Fibroblast of skin of back (primary cell): ENCODE results near the gene EHBP1L1.

Experiments used
- DNase-seq: peaks from one replicate; pipeline ENCODE4 v3.0.0-alpha.2; 2013

The EHBP1L1 gene

DNA sequence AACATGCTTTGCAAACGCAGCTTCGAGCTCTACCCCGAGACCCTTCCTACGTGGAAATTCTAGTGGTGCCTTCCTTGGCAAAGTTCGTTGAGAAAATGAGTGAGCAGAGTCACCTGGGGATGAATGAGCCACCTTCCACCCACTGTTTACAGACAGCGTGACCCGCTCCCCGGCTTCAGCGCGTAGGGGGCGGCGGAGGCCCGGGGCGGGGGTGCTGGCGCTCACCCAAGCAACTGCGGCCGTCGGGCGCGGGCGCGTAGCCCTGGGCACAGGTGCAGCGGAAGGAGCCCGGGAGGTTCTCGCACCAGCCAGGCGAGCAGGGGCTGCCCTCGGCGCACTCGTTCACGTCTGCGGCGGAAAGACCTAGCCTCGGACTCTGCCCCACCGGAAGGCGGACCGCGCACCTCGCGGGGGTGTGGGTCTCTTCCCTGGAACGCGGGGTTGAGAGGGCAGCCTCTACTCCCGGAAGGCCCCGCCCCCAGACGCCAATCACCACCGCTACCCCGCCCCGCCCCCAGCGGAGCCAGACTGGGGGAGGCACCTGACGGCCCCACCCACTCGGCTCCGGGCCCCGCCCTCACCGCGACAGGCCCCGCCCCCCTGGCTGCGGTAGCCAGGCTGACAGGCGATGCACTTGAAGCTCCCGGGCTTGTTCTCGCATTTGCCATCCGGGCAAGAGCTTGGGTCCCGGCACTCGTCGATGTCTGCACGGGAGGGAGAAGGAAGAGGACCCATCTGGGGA, 29.5 kb upstream of the EHBP1L1 start:
- DNase-seq, result peak; percentile 21

DNA sequence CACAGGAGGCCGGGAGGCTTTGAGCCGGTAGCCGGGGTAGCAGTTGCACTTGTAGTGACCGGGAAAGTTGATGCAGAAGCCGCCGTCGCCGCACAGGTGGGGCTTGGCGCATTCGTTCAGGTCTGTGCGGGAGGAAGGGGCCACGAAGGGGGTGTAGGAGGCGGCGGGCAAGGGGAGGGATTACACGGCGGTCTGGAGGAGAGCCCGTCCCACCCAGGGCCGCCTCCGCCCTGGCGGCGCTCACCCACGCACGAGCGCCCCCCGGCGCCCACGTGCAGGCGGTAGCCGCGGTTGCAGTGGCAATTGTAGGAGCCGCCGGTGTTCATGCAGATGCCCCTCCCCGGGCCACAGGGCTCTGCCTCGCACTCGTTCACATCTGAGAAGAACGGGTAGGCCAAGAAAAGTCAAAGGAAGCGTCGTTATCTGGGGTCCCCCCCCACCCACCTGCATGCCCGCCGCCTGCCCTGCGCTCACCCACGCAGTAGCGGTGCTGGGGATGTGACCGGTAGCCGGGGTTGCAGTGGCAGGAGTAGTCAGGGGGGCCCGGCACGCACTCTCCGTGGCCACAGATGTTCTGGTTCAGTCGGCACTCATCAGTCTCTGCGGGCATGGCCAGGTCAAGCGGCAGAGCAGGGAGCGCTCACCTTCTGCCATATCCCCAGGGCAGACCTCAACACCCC, 28.3 kb upstream of the EHBP1L1 start:
- DNase-seq, result no peak

DNA sequence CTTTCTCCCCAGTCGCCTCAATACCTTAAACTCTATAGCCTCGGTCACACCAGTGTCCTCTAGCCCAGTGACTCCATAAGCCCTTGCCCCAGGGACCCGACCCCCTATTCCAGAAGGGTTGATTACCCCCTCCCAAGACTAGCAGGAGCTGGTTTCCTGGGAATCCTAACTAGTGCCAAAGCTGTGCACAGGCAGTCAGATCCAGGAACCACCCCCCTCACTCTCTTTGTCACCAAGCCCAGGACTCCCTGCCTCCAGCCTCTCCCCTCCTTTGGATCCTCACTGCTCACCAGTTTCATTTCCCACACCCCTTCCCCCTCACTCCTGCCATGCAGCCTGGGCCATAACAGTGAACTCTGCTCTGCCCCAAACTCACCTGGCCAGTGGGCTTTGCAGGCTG, 27.5 kb upstream of the EHBP1L1 start:
- DNase-seq, result no peak

DNA sequence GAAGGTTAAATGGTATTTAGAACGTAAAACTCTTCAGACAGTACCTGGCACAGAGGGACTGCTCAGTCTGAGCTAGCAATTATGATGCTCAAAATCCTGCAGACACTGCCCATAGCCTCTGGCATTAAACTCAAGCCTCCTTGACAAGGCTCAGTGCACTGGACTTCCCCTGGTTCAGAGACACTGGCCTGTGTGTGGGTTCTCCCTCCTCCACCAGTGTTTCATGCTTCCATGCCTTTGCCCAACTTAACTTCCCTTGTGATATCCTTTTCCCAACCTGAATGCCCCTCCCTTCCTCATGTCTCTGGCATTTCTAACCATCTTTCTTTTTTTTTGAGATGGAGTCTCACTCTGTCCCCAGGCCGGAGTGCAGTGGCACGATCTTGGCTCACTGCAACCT, 26.8 kb upstream of the EHBP1L1 start:
- no peak for DNase-seq

DNA sequence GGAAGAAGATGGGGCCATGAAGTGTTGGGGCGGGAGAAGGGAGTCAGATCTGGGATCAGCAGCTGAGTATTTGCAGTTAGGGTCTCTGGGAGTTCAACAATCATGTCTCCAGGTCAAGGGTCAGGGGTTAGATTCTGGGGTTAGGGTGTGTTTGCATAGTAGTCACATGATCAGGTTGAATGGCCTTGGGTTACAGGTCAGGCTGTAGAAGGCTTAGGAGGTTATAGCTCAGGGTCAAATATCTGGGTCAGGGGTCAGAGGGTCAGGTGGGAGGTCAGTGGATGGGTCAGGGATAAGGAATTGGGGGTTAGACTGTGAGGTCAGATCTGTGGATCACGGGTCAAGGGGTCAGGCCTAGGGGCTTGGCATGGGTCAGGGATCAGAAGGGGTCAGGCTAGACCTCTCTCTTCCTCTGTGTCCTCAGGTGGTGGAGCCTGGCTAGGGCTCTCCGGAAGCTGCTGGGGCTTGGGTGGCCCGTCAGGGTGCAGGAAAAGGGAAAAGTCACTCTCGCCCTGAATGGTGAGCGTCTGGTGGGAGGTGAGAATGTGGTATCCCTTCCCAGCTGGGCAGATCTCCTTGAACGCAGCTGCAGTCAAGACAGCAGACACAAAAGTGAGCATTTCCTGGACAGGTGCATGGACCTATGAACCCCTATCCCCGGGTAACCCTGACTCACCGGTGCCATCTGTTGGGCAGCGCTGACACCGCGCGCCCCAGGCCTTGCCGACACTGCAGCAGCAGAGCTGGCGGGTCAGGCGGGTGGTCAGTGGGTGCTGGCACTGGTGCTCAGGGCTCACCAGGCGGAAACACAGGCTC, 24.1 kb upstream of the EHBP1L1 start:
- DNase-seq, result no peak

DNA sequence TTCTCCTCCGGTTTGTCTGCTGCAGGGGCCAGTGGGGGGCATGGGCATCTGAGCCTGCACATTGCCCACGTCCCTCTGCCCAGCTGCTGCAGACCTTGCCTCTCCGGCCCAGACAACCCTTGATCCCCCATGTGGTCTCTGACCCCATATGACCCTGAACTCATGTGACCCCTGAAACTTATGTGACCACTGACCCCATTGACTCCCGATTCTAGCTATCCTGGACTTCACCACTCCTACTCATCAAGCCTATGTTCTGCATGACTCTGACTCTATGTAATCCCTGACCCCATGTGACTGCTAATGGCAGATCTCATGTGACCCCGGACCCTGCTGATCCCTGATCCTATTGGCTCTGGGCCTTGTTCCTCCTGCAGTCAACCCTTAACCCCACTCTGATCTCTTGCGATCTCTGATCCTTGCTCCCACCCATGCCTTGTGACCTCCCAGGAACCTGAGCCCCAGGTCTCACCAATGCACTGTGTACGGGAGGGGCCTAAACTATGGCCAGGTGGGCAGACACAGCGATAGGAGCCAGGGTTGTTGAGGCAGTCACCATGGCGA, 23.4 kb upstream of the EHBP1L1 start:
- DNase-seq, result no peak

DNA sequence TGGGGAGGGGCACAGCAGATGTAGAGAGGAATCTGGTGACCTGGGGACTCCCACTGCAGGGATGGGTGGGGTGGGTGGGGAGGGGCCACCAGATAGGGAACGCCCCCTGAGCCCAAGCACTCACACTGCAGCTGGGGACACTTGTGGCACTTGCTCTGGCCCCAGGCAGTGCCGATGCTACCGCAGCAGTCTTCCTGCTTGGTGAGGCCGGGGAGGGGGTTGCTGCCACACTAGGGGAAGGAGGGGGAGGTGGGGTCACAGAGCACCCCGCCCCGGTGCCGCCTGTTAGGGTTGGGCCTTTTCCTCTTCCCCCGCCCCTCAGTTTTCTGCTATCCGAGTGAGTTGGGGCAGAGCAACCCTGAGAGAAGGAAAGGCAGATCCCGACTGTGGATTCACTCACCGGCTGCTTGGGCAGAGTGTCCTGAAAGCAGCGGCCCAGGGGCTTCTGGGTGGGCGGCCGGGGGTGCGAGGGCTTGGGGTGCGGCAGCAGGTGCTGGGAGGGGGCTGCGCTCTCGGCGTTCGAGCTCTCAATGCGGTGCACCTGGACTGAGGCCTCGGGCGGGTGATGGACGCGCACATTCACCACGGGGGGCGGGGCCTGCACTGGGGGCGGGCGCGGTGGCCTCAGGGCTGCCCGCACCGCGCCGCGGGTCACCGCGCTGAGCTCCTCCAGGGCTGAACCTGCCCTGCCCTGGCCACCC, 22.4 kb upstream of the EHBP1L1 start:
- DNase-seq, result no peak

DNA sequence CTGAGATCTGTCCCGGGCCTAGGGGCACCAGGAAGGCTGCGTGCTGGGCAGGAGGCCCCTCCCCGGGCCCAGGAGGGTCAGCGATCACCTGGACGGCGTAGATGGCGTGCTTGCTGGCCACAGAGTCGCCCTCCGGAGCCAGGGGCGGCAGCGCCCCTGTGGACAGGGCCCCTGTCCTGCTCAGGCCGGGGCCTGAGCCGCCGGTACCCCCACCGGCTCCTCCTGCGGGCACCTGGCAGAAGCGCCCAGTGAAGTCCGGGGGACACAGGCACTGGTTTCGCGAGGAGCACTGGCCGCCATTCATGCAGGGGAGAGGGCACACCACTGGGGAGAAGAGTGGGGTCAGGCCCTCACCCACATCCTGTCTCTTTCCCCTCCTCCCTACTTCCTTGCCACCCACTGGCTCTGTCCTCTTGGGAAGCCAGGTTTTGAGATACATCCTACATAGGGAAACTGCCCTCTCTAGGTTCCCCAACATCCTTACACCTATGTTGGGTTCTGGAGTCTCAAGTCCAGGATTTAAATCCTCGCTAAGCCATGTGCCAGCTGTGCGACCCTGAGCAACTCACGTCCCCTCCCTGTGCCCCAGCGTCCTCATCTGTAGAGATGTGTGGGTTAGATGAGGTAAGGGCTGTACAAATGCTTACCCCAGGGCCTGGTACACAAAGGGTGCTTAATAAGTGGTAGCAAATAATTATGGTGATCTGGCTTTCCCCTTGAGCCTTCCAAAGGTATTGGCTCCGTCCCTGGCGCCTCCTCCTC, 21.6 kb upstream of the EHBP1L1 start:
- DNase-seq, result no peak

DNA sequence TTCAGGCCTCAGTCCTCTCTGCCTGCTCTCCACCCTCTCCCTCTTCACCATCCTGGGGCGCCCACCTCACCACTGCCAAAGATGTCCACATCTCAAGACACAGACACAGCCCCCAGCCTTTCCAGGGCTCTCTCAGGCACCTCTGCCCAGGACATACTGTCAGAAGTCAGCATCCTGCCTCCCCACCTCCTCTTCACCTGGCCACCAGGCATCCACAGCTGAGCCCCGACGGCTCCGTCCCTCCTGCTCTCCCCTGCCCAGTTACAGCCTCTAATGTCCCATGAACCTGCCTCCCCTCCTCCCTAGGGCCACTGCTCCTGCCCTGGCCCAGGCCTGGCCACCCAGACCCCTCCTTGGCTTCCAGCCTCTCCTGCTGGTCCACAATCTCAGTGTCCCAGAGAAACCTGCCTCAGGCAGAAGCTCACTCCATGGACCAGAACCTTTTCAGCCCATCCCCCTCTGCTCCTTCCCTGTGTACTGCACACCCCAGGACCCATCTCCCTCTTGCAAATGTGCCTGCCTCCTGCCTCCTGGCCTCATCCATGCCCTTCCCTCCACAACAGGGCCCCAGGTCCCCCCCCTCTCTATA, 20.9 kb upstream of the EHBP1L1 start:
- no peak for DNase-seq

DNA sequence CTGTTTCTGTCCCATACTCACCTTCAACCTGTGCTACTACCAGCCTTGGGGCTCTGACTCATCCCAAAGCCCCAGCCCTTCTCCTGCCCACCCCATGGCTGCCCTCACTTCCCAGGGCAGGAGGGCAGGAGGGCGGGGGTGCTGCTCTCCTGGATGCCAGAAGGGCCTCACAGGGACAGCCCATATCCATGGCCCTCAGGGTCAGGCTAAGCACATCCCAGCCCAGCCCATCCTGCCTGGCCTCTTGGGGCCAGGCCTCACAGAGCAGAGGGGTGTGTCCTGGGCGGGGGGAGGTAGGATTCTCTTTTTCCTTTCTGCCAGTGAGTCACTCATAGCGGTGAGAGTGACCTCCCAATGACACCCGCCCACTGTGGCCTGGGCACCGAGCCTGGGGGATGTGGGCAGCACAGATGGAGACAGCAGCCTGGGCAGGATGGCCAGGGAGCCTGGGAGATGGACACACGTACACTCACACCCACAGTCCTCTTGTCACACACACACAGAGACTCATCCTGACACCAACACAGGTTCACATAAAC, 20.1 kb upstream of the EHBP1L1 start:
- DNase-seq, result peak; percentile 92

DNA sequence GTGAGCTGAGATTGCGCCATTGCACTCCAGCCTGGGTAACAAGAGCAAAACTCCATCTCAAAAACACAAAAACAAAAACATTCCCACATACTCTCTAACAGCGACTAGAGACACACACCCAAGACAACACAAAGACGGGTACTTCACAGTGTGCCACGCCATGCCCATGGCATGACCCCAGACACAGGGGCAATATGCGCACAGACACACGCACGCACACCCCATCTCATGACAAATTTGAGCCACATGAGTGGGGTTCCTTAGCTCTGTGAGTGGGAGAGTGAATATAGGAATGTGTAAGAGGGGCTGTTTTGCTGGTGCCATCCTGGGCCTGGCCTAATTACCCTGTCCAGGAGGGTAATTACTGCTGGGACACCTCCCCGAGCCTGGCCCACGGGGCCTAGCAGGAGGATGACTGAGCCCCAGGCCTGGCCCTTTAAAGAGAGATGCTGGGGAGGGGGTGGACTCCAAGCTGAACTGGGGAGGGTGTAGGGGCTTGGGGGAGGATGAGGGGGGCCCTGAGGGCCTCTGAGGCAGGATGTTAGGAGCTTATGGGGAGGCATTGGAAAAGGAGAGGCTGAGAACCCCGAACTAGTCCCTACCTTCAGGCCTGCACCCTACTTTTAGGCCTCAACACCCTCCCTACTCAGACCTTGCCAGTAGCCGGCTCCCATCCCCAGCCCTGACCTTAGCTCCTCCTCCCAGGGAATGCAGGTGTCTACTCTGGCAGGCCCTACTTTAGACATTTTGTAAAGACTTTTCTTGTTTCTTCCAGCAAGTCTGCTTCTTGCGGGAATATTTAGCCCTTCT, 19.2 kb upstream of the EHBP1L1 start:
- no peak for DNase-seq

DNA sequence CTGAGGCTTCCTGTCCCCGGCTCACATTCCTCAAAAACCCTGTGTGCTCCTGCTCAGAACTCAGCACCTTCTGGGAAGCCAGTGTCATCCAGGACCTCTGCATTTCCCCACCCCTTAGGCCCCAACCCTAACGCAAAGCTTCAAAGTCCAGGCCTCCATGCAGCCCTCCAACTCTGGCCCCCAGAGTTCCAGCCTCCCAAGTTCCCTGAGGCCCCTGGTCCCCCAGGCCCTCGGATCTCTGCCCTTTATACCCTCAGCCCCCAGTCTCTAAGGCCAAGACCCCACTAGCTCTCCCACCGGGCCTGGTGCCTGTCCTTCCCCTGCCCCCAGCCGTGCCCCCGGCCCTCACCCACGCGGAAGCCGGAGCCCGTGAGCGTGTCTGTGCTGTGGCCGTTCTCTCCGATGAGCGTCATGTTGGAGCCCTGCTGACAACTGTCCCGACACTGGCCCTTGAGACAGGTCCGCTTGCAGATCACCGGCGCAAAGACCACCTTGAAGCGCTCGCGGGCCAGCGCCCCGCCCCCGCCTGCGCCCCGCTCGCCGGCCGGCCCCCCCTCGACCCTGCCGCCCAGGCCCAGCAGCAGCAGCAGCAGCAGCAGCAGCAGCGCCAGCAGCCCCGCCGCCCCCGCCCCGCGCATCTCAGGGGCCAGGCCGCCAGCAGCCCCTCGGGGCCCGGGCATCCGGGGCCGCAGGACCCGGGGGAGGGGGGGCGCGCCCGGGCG, 18.4 kb upstream of the EHBP1L1 start:
- peak; percentile 39 for DNase-seq

DNA sequence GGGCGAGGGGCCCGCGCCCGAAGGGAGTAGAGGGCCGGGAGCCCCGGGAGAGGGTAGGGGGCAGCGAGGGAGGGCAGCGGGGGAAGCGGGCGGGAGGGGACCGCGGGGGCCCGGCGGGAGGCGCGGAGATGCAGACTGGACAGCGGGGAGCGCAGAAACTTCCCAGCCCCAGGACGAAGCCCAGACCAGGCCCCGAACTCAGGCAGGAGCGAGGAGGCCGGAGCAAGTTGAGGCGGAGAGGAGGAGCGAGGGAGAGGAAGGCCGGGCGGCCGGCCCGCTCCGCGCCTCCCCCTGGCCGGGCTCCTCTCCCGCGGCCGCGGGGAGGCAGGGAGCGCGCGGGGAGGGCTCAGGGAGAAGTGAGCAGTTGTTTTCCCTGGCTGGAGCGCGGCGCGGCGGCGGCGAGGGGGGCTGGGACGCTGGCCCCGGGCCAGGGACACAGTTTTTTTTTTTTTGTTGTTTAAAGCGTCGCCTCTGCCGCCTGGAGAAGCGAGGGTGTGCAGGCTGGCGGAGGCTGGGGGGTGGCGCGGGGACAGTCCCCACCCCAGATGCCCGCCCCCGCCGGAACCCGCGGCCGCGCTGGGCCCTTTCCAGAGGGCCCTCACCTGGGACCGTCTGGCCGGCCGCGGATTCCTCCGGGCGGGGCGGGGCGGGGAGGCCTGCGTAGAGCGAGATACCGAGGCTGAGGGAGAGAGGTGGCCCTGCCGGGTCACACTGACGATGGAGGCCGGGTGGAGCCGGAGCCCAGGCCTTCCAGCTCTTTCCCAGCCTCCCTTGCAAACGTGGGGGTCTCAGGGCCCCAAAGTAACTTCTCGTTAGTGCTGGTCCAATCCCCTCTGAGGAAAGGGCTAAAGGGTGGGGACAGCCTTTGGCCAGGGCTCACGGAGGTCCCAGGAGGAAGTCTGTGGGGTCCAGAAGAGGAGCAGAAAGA, 17.6 kb upstream of the EHBP1L1 start, which contains the start of gene LTBP3:
LTBP3 (minus strand) TSS at position 358 of the 928 bp plus-strand sequence. CDS start 400 bp downstream, outside the sequence.
- DNase-seq, result peak; percentile 91

DNA sequence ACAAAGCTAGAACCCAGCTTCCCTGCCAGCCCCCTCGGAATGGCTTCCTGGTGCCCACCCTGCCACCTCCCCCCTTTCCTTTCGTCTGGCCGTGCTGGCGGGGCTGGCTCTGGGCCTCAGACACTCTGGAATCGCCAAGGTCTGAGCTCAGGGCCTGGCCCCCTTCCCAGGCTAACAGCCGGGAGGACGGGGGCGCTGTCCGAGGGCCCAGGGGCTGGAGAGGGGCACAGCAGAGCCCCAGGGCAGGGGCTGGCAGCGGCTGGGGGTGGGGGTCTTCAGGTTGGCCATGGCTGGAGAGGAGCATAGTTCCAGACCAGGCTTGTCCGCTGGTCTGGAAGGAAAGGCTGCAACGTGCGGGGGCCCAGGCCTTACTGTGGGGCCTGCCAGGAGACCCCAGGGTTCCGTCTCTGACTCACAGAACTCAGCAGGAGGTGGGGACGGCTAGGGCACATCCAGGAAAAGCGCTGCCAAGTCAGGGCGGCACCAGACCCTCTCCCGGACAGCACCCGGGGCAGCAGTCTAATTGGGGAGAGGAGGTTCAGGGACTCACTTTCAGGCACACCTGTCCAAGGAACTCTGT, 16.8 kb upstream of the EHBP1L1 start:
- DNase-seq, result peak; percentile 75

DNA sequence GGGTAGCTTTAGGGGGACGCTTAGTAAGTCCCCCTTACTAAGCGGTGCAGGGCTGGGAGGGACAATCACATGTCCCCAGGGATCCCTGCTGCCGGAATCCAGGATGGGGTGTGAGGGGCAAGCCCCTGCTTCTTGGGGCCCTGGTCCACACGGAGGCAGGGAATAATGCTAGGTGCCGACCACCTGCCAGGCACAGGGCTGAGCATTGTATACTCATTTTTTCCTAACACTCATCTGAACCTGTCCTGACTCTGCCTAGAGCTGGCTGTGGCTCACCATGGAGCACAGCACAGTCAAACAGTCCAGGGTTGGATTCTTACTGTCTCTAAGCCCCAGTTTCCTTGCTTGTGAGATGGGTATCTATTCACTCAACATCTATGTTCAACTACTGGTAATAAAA, 16.3 kb upstream of the EHBP1L1 start:
- no peak for DNase-seq

DNA sequence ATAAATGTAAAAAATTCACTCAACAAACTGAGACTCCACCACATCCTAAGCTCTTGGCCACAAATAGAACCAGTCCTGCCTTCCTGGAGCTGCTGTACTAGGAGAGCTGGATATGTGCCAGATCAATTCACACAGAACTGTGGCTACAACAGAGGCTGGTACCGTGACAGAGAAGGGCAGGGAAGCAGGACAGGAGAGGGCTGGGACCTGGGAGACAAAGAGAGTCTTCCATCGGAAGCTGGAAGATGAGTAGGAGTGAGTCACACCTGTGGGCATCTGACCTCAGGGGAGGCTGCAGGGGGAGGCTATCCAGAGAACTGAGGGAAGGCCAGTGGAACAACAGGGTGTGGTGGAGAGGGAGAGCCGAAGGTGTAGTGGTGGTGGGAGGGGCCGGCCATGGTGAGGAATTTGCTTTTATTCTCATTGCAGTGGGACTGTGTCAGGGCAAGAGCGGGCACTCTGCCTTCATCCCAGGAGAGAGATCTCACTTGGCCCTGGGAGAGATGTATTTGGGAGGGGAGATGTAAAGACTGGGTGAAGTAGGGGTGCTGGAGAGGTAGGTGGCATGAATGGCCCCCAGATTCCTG, 15.8 kb upstream of the EHBP1L1 start:
- DNase-seq, result peak; percentile 79
